Mesenchymal stem cell (in vitro differentiated cells and primary cell): ENCODE results near the gene TNP2.

Experiments
- DNase-seq: peaks from one replicate; pipeline ENCODE4 v3.0.0-alpha.2; 2013
- H2AFZ ChIP-seq: one replicate; pipeline ENCODE4 v1.6.1; 2013; ENCODE audit warnings: low read depth, mild to moderate bottlenecking, control low read depth, inconsistent platforms, low read length, moderate library complexity
- H2AK5ac ChIP-seq: 2 replicates; pipeline ENCODE4 v1.6.1; 2013; ENCODE audit warnings: low read length, moderate library complexity, mild to moderate bottlenecking, inconsistent platforms; ENCODE audit not compliant: severe bottlenecking
- H2BK120ac ChIP-seq: one replicate; pipeline ENCODE4 v1.6.1; 2013; ENCODE audit warnings: low read depth, mild to moderate bottlenecking, inconsistent platforms, low read length, moderate library complexity
- H2BK12ac ChIP-seq, 2 experiments: one replicate each; pipeline ENCODE4 v1.6.1; 2013; ENCODE audit warnings: inconsistent platforms in 2 of 2, low read length in 2 of 2, mild to moderate bottlenecking in 2 of 2, moderate library complexity in 2 of 2, control low read depth in 1 of 2
- H2BK15ac ChIP-seq: one replicate; pipeline ENCODE4 v1.6.1; 2013; ENCODE audit warnings: mild to moderate bottlenecking, low read depth, inconsistent platforms; ENCODE audit not compliant: poor library complexity, severe bottlenecking
- H2BK5ac ChIP-seq: 2 replicates; pipeline ENCODE4 v1.6.1; 2013; ENCODE audit warnings: low read depth, mild to moderate bottlenecking, low read length, control low read depth, inconsistent platforms; ENCODE audit not compliant: poor library complexity, severe bottlenecking
- H3K14ac ChIP-seq, 2 experiments: one replicate each; pipeline ENCODE4 v1.6.1; 2013; ENCODE audit warnings: inconsistent platforms in 2 of 2, low read length in 2 of 2, control low read depth in 1 of 2, mild to moderate bottlenecking in 1 of 2, moderate library complexity in 1 of 2
- H3K18ac ChIP-seq, 2 experiments: one replicate each; pipeline ENCODE4 v1.6.1; 2013; ENCODE audit warnings: inconsistent platforms in 2 of 2, low read length in 2 of 2, control low read depth in 1 of 2, low read depth in 1 of 2, mild to moderate bottlenecking in 1 of 2
- H3K23ac ChIP-seq, 2 experiments: one replicate each; pipeline ENCODE4 v1.6.1; 2013; ENCODE audit warnings: inconsistent platforms in 2 of 2, low read length in 2 of 2, mild to moderate bottlenecking in 2 of 2, moderate library complexity in 2 of 2, control low read depth in 1 of 2
- H3K27ac ChIP-seq: 2 replicates; pipeline ENCODE4 v1.5.1; 2013; ENCODE audit warnings: mild to moderate bottlenecking, moderate library complexity, low read length, control low read depth, inconsistent platforms; ENCODE audit not compliant: poor library complexity, severe bottlenecking
- H3K27me3 ChIP-seq, 2 experiments: 2 replicates each; pipeline versions ENCODE4 v1.6.1 to v1.7.0; 2013; ENCODE audit warnings: low read length in 2 of 2, mild to moderate bottlenecking in 2 of 2, moderate library complexity in 2 of 2, control low read depth in 1 of 2, inconsistent platforms in 1 of 2; ENCODE audit not compliant: control insufficient read depth in 1 of 2, insufficient read depth in 1 of 2
- H3K36me3 ChIP-seq, 2 experiments: 2 replicates each; pipeline versions ENCODE4 v1.6.1 to v1.7.0; 2013; ENCODE audit warnings: low read length in 2 of 2, control low read depth in 1 of 2, inconsistent platforms in 1 of 2, low read depth in 1 of 2, mild to moderate bottlenecking in 1 of 2; ENCODE audit not compliant: insufficient read depth in 2 of 2, control insufficient read depth in 1 of 2
- H3K4ac ChIP-seq, 2 experiments: one replicate each; pipeline ENCODE4 v1.6.1; 2013; ENCODE audit warnings: inconsistent platforms in 2 of 2, low read length in 2 of 2, mild to moderate bottlenecking in 2 of 2, moderate library complexity in 2 of 2, control low read depth in 1 of 2, low read depth in 1 of 2
- H3K4me1 ChIP-seq: 2 replicates; pipeline ENCODE4 v1.6.1; 2013; ENCODE audit warnings: low read depth, low read length, control low read depth; ENCODE audit not compliant: control insufficient read depth, insufficient read depth
- H3K4me2 ChIP-seq: 2 replicates; pipeline ENCODE4 v1.6.1; 2013; ENCODE audit warnings: low read length, mild to moderate bottlenecking, inconsistent platforms; ENCODE audit not compliant: poor library complexity, severe bottlenecking
- H3K4me3 ChIP-seq, 2 experiments: 2 replicates each; pipeline versions ENCODE4 v1.5.1 to v1.7.0; 2013; ENCODE audit warnings: low read length in 2 of 2, mild to moderate bottlenecking in 2 of 2, control low read depth in 1 of 2, low read depth in 1 of 2; ENCODE audit not compliant: insufficient read depth in 1 of 2
- H3K79me1 ChIP-seq: replicated peaks from 2 replicates; pipeline ENCODE4 v1.6.1; 2013; ENCODE audit warnings: mild to moderate bottlenecking, control low read depth, low read length, inconsistent platforms; ENCODE audit not compliant: poor library complexity, severe bottlenecking
- H3K9ac ChIP-seq: 2 replicates; pipeline ENCODE4 v1.7.0; 2013; ENCODE audit warnings: mild to moderate bottlenecking, low read length, moderate library complexity
- H3K9me3 ChIP-seq: 2 replicates; pipeline ENCODE4 v1.7.0; 2013; ENCODE audit warnings: mild to moderate bottlenecking, low read length; ENCODE audit not compliant: control insufficient read depth
- H4K8ac ChIP-seq: one replicate; pipeline ENCODE4 v1.6.1; 2013; ENCODE audit warnings: inconsistent platforms, mild to moderate bottlenecking, low read length, moderate library complexity
- H4K91ac ChIP-seq: one replicate; pipeline ENCODE4 v1.6.1; 2013; ENCODE audit warnings: mild to moderate bottlenecking, low read length, inconsistent platforms
- WGBS: methylation state at CpG from one replicate; pipeline ENCODE4 v1.1.7; 2013; ENCODE audit warnings: mixed read lengths; 5-methylcytosine and 5-hydroxymethylcytosine counted together

The TNP2 gene

GRCh38 chr16:11314309-11314894 lies 45.3 kb upstream of the TNP2 start:
- WGBS, result 93% methylated on average over 8 of the region's 8 CpGs
- no peak overlapping the region for H3K4me2 ChIP-seq
- H3K27ac ChIP-seq, result no peak overlapping the region
- H2BK15ac ChIP-seq, result no peak overlapping the region
- H3K9me3 ChIP-seq, result no peaks in the 10 kb centered on the region
- no peak overlapping the region for H3K18ac ChIP-seq
- H3K9ac ChIP-seq, result no peak overlapping the region
- H3K27me3 ChIP-seq, result no peaks in the 10 kb centered on the region
- peak overlapping the region; percentile 93 for H2AK5ac ChIP-seq
- no peaks in the 10 kb centered on the region for H3K36me3 ChIP-seq
- no peak overlapping the region for H3K23ac ChIP-seq
- DNase-seq, result no peak
- peaks cover 2% of the 10 kb centered on the region for H3K79me1 ChIP-seq
- H3K4me3 ChIP-seq, result no peak overlapping the region
- H3K4ac ChIP-seq, result no peak overlapping the region
- H4K8ac ChIP-seq, result peak overlapping the region; percentile 29
- no peak overlapping the region for H2AFZ ChIP-seq
- no peak overlapping the region for H2BK120ac ChIP-seq
- peak overlapping the region in 1 of 2 experiments; percentile 32 for H2BK12ac ChIP-seq
- no peak overlapping the region for H3K14ac ChIP-seq
- H2BK5ac ChIP-seq, result no peak overlapping the region
- peaks cover 53% of the 10 kb centered on the region for H3K4me1 ChIP-seq
- no peak overlapping the region for H4K91ac ChIP-seq

DNA sequence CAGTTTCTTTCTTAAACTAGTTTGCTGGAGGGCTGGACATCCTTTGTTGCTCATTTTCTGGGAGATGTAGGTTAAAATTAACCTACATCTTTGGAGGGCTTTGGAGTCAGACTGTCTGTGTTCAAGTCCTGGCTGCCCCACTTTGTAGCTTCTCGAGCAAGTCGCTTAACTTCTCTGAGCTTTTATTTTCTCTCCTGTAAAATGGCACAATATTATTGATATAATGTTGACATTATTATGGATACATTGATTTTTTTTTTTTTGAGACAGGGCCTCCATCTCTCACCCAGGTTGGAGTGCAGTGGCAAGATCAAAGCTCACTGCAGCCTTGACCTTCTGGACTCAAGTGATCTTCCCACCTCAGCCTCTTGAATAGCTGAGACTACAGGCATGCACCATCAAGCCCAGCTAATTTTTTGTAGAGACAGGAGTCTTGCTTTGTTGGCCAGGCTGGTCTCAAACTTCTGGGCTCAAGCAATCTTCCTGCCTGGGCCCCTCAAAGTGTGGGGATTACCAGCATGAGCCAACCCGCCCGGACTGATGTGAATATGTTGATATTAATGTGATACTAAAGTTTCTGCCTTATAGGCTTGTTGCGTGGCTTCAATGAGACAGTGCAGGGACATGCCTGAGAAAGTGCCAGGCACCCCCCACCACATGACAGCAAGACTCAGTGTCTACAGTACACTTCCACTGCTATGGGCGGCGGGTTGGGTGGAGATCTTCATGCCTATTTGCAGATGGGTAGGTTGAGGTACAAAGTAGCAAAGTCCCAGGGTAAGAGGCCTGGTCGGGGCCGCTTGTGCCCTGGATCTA lies 44.6 kb upstream of the TNP2 start:
- Histone ChIP-seq H3K4ac (no peak overlapping the region), H2AK5ac (peak overlapping the region; percentile 93), H3K79me1 (no peaks in the 10 kb centered on the region), H3K4me1 (peaks cover 51% of the 10 kb centered on the region), H3K27me3 (no peaks in the 10 kb centered on the region), H4K8ac (no peak overlapping the region), H3K4me2 (no peak overlapping the region), H3K27ac (peak overlapping the region; percentile 78), H3K23ac (no peak overlapping the region), H3K14ac (no peak overlapping the region), H2AFZ (no peak overlapping the region), H2BK5ac (peak overlapping the region; percentile 33), H2BK12ac (peak overlapping the region in 1 of 2 experiments; percentile 32), H3K4me3 (no peak overlapping the region), H3K9ac (no peak overlapping the region), H2BK15ac (no peak overlapping the region), H3K18ac (no peak overlapping the region), H2BK120ac (no peak overlapping the region), H3K9me3 (no peaks in the 10 kb centered on the region), H4K91ac (no peak overlapping the region), H3K36me3 (no peaks in the 10 kb centered on the region)
- WGBS, result 97% methylated on average over 7 of the region's 9 CpGs
- no peak for DNase-seq

GRCh38 chr16:11312718-11313492 lies 43.8 kb upstream of the TNP2 start:
- Histone ChIP-seq H3K9ac (no peak overlapping the region), H2BK120ac (no peak overlapping the region), H3K27me3 (no peaks in the 10 kb centered on the region), H2BK15ac (peak overlapping the region; percentile 92), H2BK12ac (peak overlapping the region; percentile 57 to 88), H3K4ac (peak overlapping the region; percentile 19 to 35), H2BK5ac (peak overlapping the region; percentile 57), H3K18ac (peak overlapping the region; percentile 52 to 67), H3K27ac (peak overlapping the region; percentile 78), H4K8ac (peak overlapping the region; percentile 79), H4K91ac (peak overlapping the region; percentile 64), H2AFZ (peak overlapping the region; percentile 46), H3K9me3 (no peaks in the 10 kb centered on the region), H3K14ac (peak overlapping the region in 1 of 2 experiments; percentile 57), H3K23ac (no peak overlapping the region), H3K4me1 (peaks cover 59% of the 10 kb centered on the region), H3K4me3 (no peak overlapping the region), H3K79me1 (no peaks in the 10 kb centered on the region), H3K36me3 (no peaks in the 10 kb centered on the region), H3K4me2 (no peak overlapping the region), H2AK5ac (peak overlapping the region; percentile 99)
- 63% methylated on average over 7 of the region's 8 CpGs for WGBS
- DNase-seq, result peak; percentile 60
